GM23338 (cell line): ENCODE data around the gene GID4. TPM values are rescaled to one million over a fixed set of nuclear protein-coding genes. Genes with fewer than 3 reads are reported as not detected.

Source experiments
- ATAC-seq: fragments of 200-7000 bp; cut with Tn5 transposase; 3 replicates; pipeline ENCODE4 v1.9.1; 2020
- DNase-seq: peaks from one replicate; pipeline ENCODE4 v3.0.0-alpha.2; 2015; ENCODE audit warnings: low spot score
- H2AFZ ChIP-seq: fragments of 200-600 bp; sonication (generic); 2 replicates; pipeline ENCODE4 v1.8.0; 2016; ENCODE audit warnings: antibody characterized with exemption, mild to moderate bottlenecking, moderate library complexity
- H3F3A ChIP-seq: fragments of 200-600 bp; sonication (generic); replicated peaks from 2 replicates; pipeline ENCODE4 v1.8.0; 2017; ENCODE audit warnings: antibody characterized with exemption, mixed run types, low read depth
- H3K27ac ChIP-seq: fragments of 200-600 bp; sonication (generic); 2 replicates; pipeline ENCODE4 v1.6.1; 2016; ENCODE audit warnings: low read depth
- H3K27me3 ChIP-seq: fragments of 200-600 bp; sonication (generic); 2 replicates; pipeline ENCODE4 v1.8.0; 2016; ENCODE audit warnings: mild to moderate bottlenecking, mixed run types, moderate library complexity; ENCODE audit not compliant: insufficient read depth
- H3K36me3 ChIP-seq: fragments of 200-600 bp; sonication (generic); 2 replicates; pipeline ENCODE4 v1.8.0; 2016; ENCODE audit warnings: mild to moderate bottlenecking; ENCODE audit not compliant: insufficient read depth
- H3K4me1 ChIP-seq: fragments of 200-600 bp; sonication (generic); 2 replicates; pipeline ENCODE4 v1.8.0; 2016; ENCODE audit warnings: mild to moderate bottlenecking, moderate library complexity; ENCODE audit not compliant: insufficient read depth
- H3K4me2 ChIP-seq: fragments of 200-600 bp; sonication (generic); 2 replicates; pipeline ENCODE4 v1.7.1; 2017; ENCODE audit warnings: mixed run types
- H3K4me3 ChIP-seq: fragments of 200-600 bp; sonication (generic); 2 replicates; pipeline ENCODE4 v1.6.1; 2016; ENCODE audit warnings: mixed run types
- H3K79me2 ChIP-seq: fragments of 200-600 bp; sonication (generic); replicated peaks from 2 replicates; pipeline ENCODE4 v1.8.0; 2017; ENCODE audit warnings: mild to moderate bottlenecking; ENCODE audit not compliant: insufficient read depth
- H3K9me2 ChIP-seq: fragments of 200-600 bp; sonication (generic); 2 replicates; pipeline ENCODE4 v1.8.0; 2017; ENCODE audit not compliant: insufficient read depth
- H4K20me1 ChIP-seq: fragments of 200-600 bp; sonication (generic); replicated peaks from 2 replicates; pipeline ENCODE4 v1.8.0; 2017; ENCODE audit warnings: mild to moderate bottlenecking; ENCODE audit not compliant: insufficient read depth
- H3K27ac Mint-ChIP-seq: 2 replicates; pipeline ENCODE4 v1.8.0; 2020; ENCODE audit warnings: inconsistent platforms, mild to moderate bottlenecking, moderate library complexity, mixed read lengths
- H3K27me3 Mint-ChIP-seq: 3 replicates; pipeline ENCODE4 v1.8.0; 2022; ENCODE audit warnings: low read depth, mild to moderate bottlenecking, moderate library complexity, mixed read lengths, inconsistent platforms; ENCODE audit not compliant: insufficient read depth, poor library complexity
- H3K36me3 Mint-ChIP-seq: 3 replicates; pipeline ENCODE4 v1.8.0; 2021; ENCODE audit warnings: low read depth, mild to moderate bottlenecking, inconsistent platforms, moderate library complexity, mixed read lengths
- H3K4me1 Mint-ChIP-seq: 3 replicates; pipeline ENCODE4 v1.8.0; 2020; ENCODE audit warnings: mild to moderate bottlenecking, inconsistent platforms, mixed read lengths
- H3K4me3 Mint-ChIP-seq: 3 replicates; pipeline ENCODE4 v1.8.0; 2021; ENCODE audit warnings: moderate library complexity, mild to moderate bottlenecking, inconsistent platforms, mixed read lengths
- H3K9me3 Mint-ChIP-seq: 3 replicates; pipeline ENCODE4 v1.8.0; 2020; ENCODE audit warnings: moderate library complexity, mild to moderate bottlenecking, inconsistent platforms, mixed read lengths
- CREB1 ChIP-seq: fragments of 250-450 bp; sonication (Bioruptor Pico); IDR thresholded peaks from 2 replicates; pipeline ENCODE4 v1.5.0; 2020; ENCODE audit warnings: low read depth, mild to moderate bottlenecking, moderate library complexity
- ETS1 ChIP-seq: IDR thresholded peaks from 2 replicates; pipeline ENCODE4 v1.6.1; 2016; ENCODE audit warnings: antibody characterized with exemption
- EZH2 ChIP-seq: fragments of 200-600 bp; sonication (generic); IDR thresholded peaks from one replicate; pipeline ENCODE4 v1.8.0; 2017; ENCODE audit warnings: antibody characterized with exemption, mild to moderate bottlenecking, low read depth; ENCODE audit not compliant: unreplicated experiment
- JUNB ChIP-seq: IDR thresholded peaks from one replicate; pipeline ENCODE4 v1.6.1; 2016; ENCODE audit warnings: antibody characterized with exemption; ENCODE audit not compliant: unreplicated experiment
- NANOG ChIP-seq: IDR thresholded peaks from 2 replicates; pipeline ENCODE4 v1.6.1; 2016; ENCODE audit warnings: antibody characterized with exemption, borderline replicate concordance
- REST ChIP-seq: IDR thresholded peaks from one replicate; pipeline ENCODE4 v1.6.1; 2018; ENCODE audit warnings: antibody characterized with exemption; ENCODE audit not compliant: unreplicated experiment
- ZNF331 ChIP-seq: fragments of 250-450 bp; sonication (Bioruptor Pico); IDR thresholded peaks from 2 replicates; pipeline ENCODE4 v1.5.0; 2020; ENCODE audit warnings: low read depth, mild to moderate bottlenecking, moderate library complexity
- polyA plus RNA-seq: library from polyadenylated mRNA; unstranded; fragments of >200 nt; fragmentation: Nextera tagmentation; extraction: Ambion mirVana; gene quantifications from 2 replicates; pipeline ENCODE4 v1.2.1, GENCODE V29; 2016
- total RNA-seq: library from RNA; depleted of rRNA; stranded (reverse); fragments of >200 nt; shearing (Covaris generic); gene quantifications from 2 replicates; pipeline ENCODE4 v1.2.3, GENCODE V29; 2014

Gene GID4
- total and polyA plus RNA-seq, 2 experiments from 2014 or later: 6.3 to 11.2 TPM

GRCh38 chr17:18071751-18072150 lies 32.5 kb downstream of the GID4 start:
- no peak overlapping the region for H3K27ac Mint-ChIP-seq
- 0 out of 2 replicates have a peak, but pooled peaks cover 2% of the 10 kb centered on the region for H4K20me1 ChIP-seq
- no peaks in the 10 kb centered on the region for H3K9me3 Mint-ChIP-seq
- H3K79me2 ChIP-seq: no peaks in the 10 kb centered on the region
- H3K36me3 Mint-ChIP-seq: no peaks in the 10 kb centered on the region
- H3F3A ChIP-seq: no peaks in the 10 kb centered on the region
- H3K27me3 Mint-ChIP-seq: peaks cover 4% of the 10 kb centered on the region
- no peak overlapping the region for H2AFZ ChIP-seq
- H3K4me3 ChIP-seq: no peak overlapping the region
- no peaks in the 10 kb centered on the region for H3K9me2 ChIP-seq
- TF ChIP-seq NANOG (no peak), ZNF331 (no peak), REST (no peak), JUNB (no peak), EZH2 (no peak), ETS1 (no peak), CREB1 (CRISPR knock-in tag) (no peak)
- H3K27me3 ChIP-seq: no peaks in the 10 kb centered on the region
- no peak overlapping the region for H3K4me2 ChIP-seq
- H3K4me3 Mint-ChIP-seq: no peak overlapping the region
- ATAC-seq (no peak), DNase-seq (no peak)
- H3K36me3 ChIP-seq: no peaks in the 10 kb centered on the region
- no peaks in the 10 kb centered on the region for H3K4me1 ChIP-seq
- no peak overlapping the region for H3K27ac ChIP-seq
- peaks cover 3% of the 10 kb centered on the region for H3K4me1 Mint-ChIP-seq

GRCh38 chr17:18074566-18075272 lies 35.5 kb downstream of the GID4 start:
- no peaks in the 10 kb centered on the region for H3K9me3 Mint-ChIP-seq
- no peaks in the 10 kb centered on the region for H3K9me2 ChIP-seq
- no peak overlapping the region for H3K4me3 ChIP-seq
- no peaks in the 10 kb centered on the region for H3K4me1 ChIP-seq
- H3K4me3 Mint-ChIP-seq: no peak overlapping the region
- no peak overlapping the region for H3K27ac ChIP-seq
- H3K79me2 ChIP-seq: no peaks in the 10 kb centered on the region
- peaks cover 3% of the 10 kb centered on the region for H3K4me1 Mint-ChIP-seq
- DNase-seq: no peak
- H3K27ac Mint-ChIP-seq: no peak overlapping the region
- 0 out of 2 replicates have a peak, but pooled peaks cover 2% of the 10 kb centered on the region for H4K20me1 ChIP-seq
- no peak for TF ChIP-seq ZNF331
- ATAC-seq: no peak
- no peaks in the 10 kb centered on the region for H3K27me3 ChIP-seq
- H3K36me3 Mint-ChIP-seq: no peaks in the 10 kb centered on the region
- no peak overlapping the region for H3K4me2 ChIP-seq
- H3K36me3 ChIP-seq: no peaks in the 10 kb centered on the region
- peaks cover 5% of the 10 kb centered on the region for H3K27me3 Mint-ChIP-seq
- H3F3A ChIP-seq: no peaks in the 10 kb centered on the region
- no peak overlapping the region for H2AFZ ChIP-seq
